NCI-H2107 (cell line): Measurements from ENCODE around the gene SH3BP5.

Experiments
- DNase-seq: peaks from one replicate; lab custom pipeline; 2025; lab: John Stamatoyannopoulos, UW

SH3BP5 gene

GRCh38 chr3:15273227-15273626 is 59.2 kb downstream of the SH3BP5 start:
- DNase-seq: no peak

GRCh38 chr3:15272426-15273196 is 59.8 kb downstream of the SH3BP5 start:
- DNase-seq: no peak

GRCh38 chr3:15271785-15272381 is 60.5 kb downstream of the SH3BP5 start:
- DNase-seq: no peak

- no peak for DNase-seq
Observed at GRCh38 chr3:15271030-15271429, 61.4 kb downstream of the SH3BP5 start.

- DNase-seq: no peak
Observed at GRCh38 chr3:15269091-15269989, 63.0 kb downstream of the SH3BP5 start.

- DNase-seq: peak; percentile 48
Observed at GRCh38 chr3:15268033-15268631, 64.3 kb downstream of the SH3BP5 start.

- no peak for DNase-seq
Observed at GRCh38 chr3:15267502-15267901, 64.9 kb downstream of the SH3BP5 start.

GRCh38 chr3:15266510-15267376 is 65.6 kb downstream of the SH3BP5 start:
- no peak for DNase-seq

- DNase-seq: no peak
Observed at GRCh38 chr3:15265655-15266509, 66.5 kb downstream of the SH3BP5 start.

GRCh38 chr3:15264486-15264885 is 67.9 kb downstream of the SH3BP5 start:
- DNase-seq: no peak

- DNase-seq: no peak
Observed at GRCh38 chr3:15263926-15264325, 68.5 kb downstream of the SH3BP5 start.

GRCh38 chr3:15263120-15263519 is 69.3 kb downstream of the SH3BP5 start:
- DNase-seq: no peak

- DNase-seq: no peak
Observed at GRCh38 chr3:15262021-15262420, 70.4 kb downstream of the SH3BP5 start.

- no peak for DNase-seq
Observed at GRCh38 chr3:15261274-15261673, 71.1 kb downstream of the SH3BP5 start.

- DNase-seq: no peak
Observed at GRCh38 chr3:15260531-15260930, 71.9 kb downstream of the SH3BP5 start.

- no peak for DNase-seq
Observed at GRCh38 chr3:15258720-15259119, 73.7 kb downstream of the SH3BP5 start.

GRCh38 chr3:15256861-15257341 is 75.5 kb downstream of the SH3BP5 start:
- DNase-seq: no peak

GRCh38 chr3:15255215-15255614 is 77.2 kb downstream of the SH3BP5 start:
- no peak for DNase-seq

- no peak for DNase-seq
Observed at GRCh38 chr3:15253023-15253697, 79.2 kb downstream of the SH3BP5 start.

- no peak for DNase-seq
Observed at GRCh38 chr3:15246186-15246585, 86.2 kb downstream of the SH3BP5 start.
